WTC11 (cell line): Measurements from ENCODE around the gene C1QTNF1.

Experiments
- ZNF121 ChIP-seq: sonication (generic); formaldehyde crosslinking; IDR thresholded peaks from 2 replicates; pipeline ENCODE4 v1.8.0; 2023; ENCODE audit warnings: missing genetic modification reagents
- TF ChIP-seq, protein P1 (sequence below): sonication (generic); formaldehyde crosslinking; IDR thresholded peaks from 2 replicates; pipeline ENCODE4 v1.8.1; 2023; ENCODE audit warnings: mild to moderate bottlenecking, missing genetic modification reagents, moderate library complexity
- TF ChIP-seq, protein P2 (sequence below): fragments of 200-600 bp; IDR thresholded peaks from 2 replicates; pipeline ENCODE4 v1.8.0; 2022; ENCODE audit warnings: antibody characterized with exemption
- TF ChIP-seq, protein P3 (sequence below): sonication (generic); formaldehyde crosslinking; IDR thresholded peaks from 2 replicates; pipeline ENCODE4 v1.8.0; 2022; ENCODE audit warnings: missing genetic modification reagents

DNA sequence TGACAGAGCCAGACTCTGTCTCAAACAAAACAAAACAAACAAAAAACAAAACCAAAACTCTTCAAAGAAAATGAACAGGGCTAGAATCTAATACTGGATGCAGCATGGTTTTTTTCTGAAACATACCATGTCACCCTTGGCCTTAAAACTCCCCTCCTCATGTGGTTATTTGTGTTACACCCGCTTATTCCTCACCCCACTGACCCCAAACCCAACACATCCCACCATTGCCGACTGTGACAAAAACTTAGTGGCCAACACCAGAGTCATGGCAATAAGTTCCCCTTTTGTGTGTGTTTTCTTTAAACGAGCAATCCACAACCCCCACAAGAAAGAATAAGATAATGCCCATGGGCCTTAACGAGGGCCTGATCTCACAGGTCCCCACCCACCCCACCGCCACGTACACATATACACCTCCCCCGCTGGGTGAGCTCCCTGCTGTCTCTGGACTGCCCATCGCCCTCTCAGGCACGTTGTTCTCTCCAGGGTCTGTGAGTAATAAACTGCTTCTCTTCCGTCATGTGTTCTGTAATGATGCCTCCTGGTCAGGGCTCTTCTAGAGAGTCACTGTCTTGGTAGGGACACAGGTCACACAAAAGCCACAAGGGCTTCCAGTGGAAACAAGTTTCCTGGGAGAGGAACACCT, 33.9 kb downstream of the C1QTNF1 start:
- TF ChIP-seq ZNF121 = no peak
- TF ChIP-seq, protein P1, sequence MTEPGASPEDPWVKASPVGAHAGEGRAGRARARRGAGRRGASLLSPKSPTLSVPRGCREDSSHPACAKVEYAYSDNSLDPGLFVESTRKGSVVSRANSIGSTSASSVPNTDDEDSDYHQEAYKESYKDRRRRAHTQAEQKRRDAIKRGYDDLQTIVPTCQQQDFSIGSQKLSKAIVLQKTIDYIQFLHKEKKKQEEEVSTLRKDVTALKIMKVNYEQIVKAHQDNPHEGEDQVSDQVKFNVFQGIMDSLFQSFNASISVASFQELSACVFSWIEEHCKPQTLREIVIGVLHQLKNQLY (CRISPR knock-in tag) = no peak
- TF ChIP-seq, protein P2, sequence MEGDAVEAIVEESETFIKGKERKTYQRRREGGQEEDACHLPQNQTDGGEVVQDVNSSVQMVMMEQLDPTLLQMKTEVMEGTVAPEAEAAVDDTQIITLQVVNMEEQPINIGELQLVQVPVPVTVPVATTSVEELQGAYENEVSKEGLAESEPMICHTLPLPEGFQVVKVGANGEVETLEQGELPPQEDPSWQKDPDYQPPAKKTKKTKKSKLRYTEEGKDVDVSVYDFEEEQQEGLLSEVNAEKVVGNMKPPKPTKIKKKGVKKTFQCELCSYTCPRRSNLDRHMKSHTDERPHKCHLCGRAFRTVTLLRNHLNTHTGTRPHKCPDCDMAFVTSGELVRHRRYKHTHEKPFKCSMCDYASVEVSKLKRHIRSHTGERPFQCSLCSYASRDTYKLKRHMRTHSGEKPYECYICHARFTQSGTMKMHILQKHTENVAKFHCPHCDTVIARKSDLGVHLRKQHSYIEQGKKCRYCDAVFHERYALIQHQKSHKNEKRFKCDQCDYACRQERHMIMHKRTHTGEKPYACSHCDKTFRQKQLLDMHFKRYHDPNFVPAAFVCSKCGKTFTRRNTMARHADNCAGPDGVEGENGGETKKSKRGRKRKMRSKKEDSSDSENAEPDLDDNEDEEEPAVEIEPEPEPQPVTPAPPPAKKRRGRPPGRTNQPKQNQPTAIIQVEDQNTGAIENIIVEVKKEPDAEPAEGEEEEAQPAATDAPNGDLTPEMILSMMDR = no peak
- TF ChIP-seq, protein P3, sequence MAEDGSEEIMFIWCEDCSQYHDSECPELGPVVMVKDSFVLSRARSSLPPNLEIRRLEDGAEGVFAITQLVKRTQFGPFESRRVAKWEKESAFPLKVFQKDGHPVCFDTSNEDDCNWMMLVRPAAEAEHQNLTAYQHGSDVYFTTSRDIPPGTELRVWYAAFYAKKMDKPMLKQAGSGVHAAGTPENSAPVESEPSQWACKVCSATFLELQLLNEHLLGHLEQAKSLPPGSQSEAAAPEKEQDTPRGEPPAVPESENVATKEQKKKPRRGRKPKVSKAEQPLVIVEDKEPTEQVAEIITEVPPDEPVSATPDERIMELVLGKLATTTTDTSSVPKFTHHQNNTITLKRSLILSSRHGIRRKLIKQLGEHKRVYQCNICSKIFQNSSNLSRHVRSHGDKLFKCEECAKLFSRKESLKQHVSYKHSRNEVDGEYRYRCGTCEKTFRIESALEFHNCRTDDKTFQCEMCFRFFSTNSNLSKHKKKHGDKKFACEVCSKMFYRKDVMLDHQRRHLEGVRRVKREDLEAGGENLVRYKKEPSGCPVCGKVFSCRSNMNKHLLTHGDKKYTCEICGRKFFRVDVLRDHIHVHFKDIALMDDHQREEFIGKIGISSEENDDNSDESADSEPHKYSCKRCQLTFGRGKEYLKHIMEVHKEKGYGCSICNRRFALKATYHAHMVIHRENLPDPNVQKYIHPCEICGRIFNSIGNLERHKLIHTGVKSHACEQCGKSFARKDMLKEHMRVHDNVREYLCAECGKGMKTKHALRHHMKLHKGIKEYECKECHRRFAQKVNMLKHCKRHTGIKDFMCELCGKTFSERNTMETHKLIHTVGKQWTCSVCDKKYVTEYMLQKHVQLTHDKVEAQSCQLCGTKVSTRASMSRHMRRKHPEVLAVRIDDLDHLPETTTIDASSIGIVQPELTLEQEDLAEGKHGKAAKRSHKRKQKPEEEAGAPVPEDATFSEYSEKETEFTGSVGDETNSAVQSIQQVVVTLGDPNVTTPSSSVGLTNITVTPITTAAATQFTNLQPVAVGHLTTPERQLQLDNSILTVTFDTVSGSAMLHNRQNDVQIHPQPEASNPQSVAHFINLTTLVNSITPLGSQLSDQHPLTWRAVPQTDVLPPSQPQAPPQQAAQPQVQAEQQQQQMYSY (CRISPR knock-in tag) = no peak
